HEK293 (cell line): ENCODE results near the gene SPIRE2.
"Not testable (repeated sequence)": the region's sequence is repeated elsewhere in the genome, so short reads cannot be mapped to it uniquely, and the experiment has no call there.

ENCODE experiments used
- ATF2 ChIP-seq: fragments of 450-650 bp; formaldehyde crosslinking; IDR thresholded peaks from 2 replicates; pipeline ENCODE4 v1.5.1; 2016; ENCODE audit warnings: missing biosample characterization, missing genetic modification characterization, low read depth
- CTCF ChIP-seq: fragments of 450-650 bp; formaldehyde crosslinking; IDR thresholded peaks from 2 replicates; pipeline ENCODE4 v1.5.1; 2016; ENCODE audit warnings: missing biosample characterization, missing genetic modification characterization
- REST ChIP-seq: fragments of 450-650 bp; formaldehyde crosslinking; IDR thresholded peaks from 2 replicates; pipeline ENCODE4 v1.5.1; 2016; ENCODE audit warnings: missing biosample characterization, missing genetic modification characterization
- TSHZ1 ChIP-seq: fragments of 450-650 bp; formaldehyde crosslinking; IDR thresholded peaks from 2 replicates; pipeline ENCODE4 v1.5.1; 2016; ENCODE audit warnings: missing biosample characterization, missing genetic modification characterization, borderline replicate concordance
- ZFP41 ChIP-seq: fragments of 450-650 bp; formaldehyde crosslinking; IDR thresholded peaks from 2 replicates; pipeline ENCODE4 v1.5.1; 2016; ENCODE audit warnings: missing biosample characterization, missing genetic modification characterization, borderline replicate concordance
- ZNF132 ChIP-seq: fragments of 450-650 bp; formaldehyde crosslinking; IDR thresholded peaks from 2 replicates; pipeline ENCODE4 v1.5.1; 2017; ENCODE audit warnings: missing biosample characterization, missing genetic modification characterization, borderline replicate concordance
- ZNF354C ChIP-seq: fragments of 450-650 bp; formaldehyde crosslinking; IDR thresholded peaks from 2 replicates; pipeline ENCODE4 v1.5.1; 2016; ENCODE audit warnings: missing biosample characterization, missing genetic modification characterization, low read depth, borderline replicate concordance
- ZNF501 ChIP-seq: fragments of 450-650 bp; formaldehyde crosslinking; IDR thresholded peaks from 2 replicates; pipeline ENCODE4 v1.5.1; 2016; ENCODE audit warnings: missing biosample characterization, missing genetic modification characterization
- ZNF530 ChIP-seq: fragments of 450-650 bp; formaldehyde crosslinking; IDR thresholded peaks from 2 replicates; pipeline ENCODE4 v1.5.1; 2016; ENCODE audit warnings: low read depth, missing biosample characterization, missing genetic modification characterization
- ZNF580 ChIP-seq: fragments of 450-650 bp; formaldehyde crosslinking; IDR thresholded peaks from 2 replicates; pipeline ENCODE4 v1.5.1; 2016; ENCODE audit warnings: missing biosample characterization, missing genetic modification characterization
- ZNF701 ChIP-seq: fragments of 450-650 bp; formaldehyde crosslinking; IDR thresholded peaks from 2 replicates; pipeline ENCODE4 v1.5.1; 2016; ENCODE audit warnings: missing biosample characterization, missing genetic modification characterization
- ZNF747 ChIP-seq: fragments of 450-650 bp; formaldehyde crosslinking; IDR thresholded peaks from 2 replicates; pipeline ENCODE4 v1.5.1; 2016; ENCODE audit warnings: missing biosample characterization, missing genetic modification characterization

GRCh38 chr16:89819448-89819847, 8.8 kb upstream of the SPIRE2 start:
- TF ChIP-seq TSHZ1 (tag by site-specific recombination); CTCF (tag by site-specific recombination); ZNF354C (tag by site-specific recombination); REST; ZNF701 (tag by site-specific recombination); ZNF747; ZNF530 (tag by site-specific recombination); ZNF132; ZNF580; ZNF501; ATF2 (tag by site-specific recombination); ZFP41: not testable (repeated sequence)
